Measurements from ENCODE around the gene SIRPB1.
"Not testable (repeated sequence)": the region's sequence is repeated elsewhere in the genome, so short reads cannot be mapped to it uniquely, and the experiment has no call there.

The SIRPB1 gene

GRCh38 chr20:1636621-1637020 is 16.8 kb upstream of the SIRPB1 start:
- FAIRE-seq = no peak

GRCh38 chr20:1635291-1635979 is 15.6 kb upstream of the SIRPB1 start:
- FAIRE-seq = no peak

GRCh38 chr20:1633535-1633934 is 13.7 kb upstream of the SIRPB1 start:
- FAIRE-seq = no peak

- FAIRE-seq = no peak
Observed at GRCh38 chr20:1632178-1632577, 12.4 kb upstream of the SIRPB1 start.

GRCh38 chr20:1631309-1632151 is 11.7 kb upstream of the SIRPB1 start:
- no peak for FAIRE-seq

- FAIRE-seq = no peak
Observed at GRCh38 chr20:1630186-1630585, 10.4 kb upstream of the SIRPB1 start.

- no peak for FAIRE-seq
Observed at GRCh38 chr20:1629321-1629720, 9.5 kb upstream of the SIRPB1 start.

GRCh38 chr20:1628621-1629020 is 8.8 kb upstream of the SIRPB1 start:
- FAIRE-seq = no peak

- no peak for FAIRE-seq
Observed at GRCh38 chr20:1627200-1627550, 7.4 kb upstream of the SIRPB1 start.

GRCh38 chr20:1626528-1627199 is 6.9 kb upstream of the SIRPB1 start:
- no peak for FAIRE-seq

- FAIRE-seq = no peak
Observed at GRCh38 chr20:1625083-1625690, 5.4 kb upstream of the SIRPB1 start.

- no peak for FAIRE-seq
Observed at GRCh38 chr20:1623501-1624205, 3.8 kb upstream of the SIRPB1 start.

GRCh38 chr20:1622450-1622849 is 2.6 kb upstream of the SIRPB1 start:
- no peak for FAIRE-seq

- FAIRE-seq = no peak
Observed at GRCh38 chr20:1621316-1621715, 1.5 kb upstream of the SIRPB1 start.

- no peak for FAIRE-seq
Observed at GRCh38 chr20:1618954-1619540, 762 bp downstream of the SIRPB1 start.

GRCh38 chr20:1618479-1618878 is 1.3 kb downstream of the SIRPB1 start:
- FAIRE-seq = no peak

- FAIRE-seq = no peak
Observed at GRCh38 chr20:1616858-1617434, 2.9 kb downstream of the SIRPB1 start.

GRCh38 chr20:1610404-1610803 is 9.4 kb downstream of the SIRPB1 start:
- not testable (repeated sequence) for FAIRE-seq

GRCh38 chr20:1608678-1609347 is 11.0 kb downstream of the SIRPB1 start:
- FAIRE-seq = not testable (repeated sequence)

- no peak for FAIRE-seq
Observed at GRCh38 chr20:1600736-1601135, 19.1 kb downstream of the SIRPB1 start.

GRCh38 chr20:1595333-1595732 is 24.5 kb downstream of the SIRPB1 start:
- FAIRE-seq = no peak

All from A204.1 (cell line).